Stimulated activated CD4-positive, alpha-beta T cell treated with anti-CD3 and anti-CD28 coated beads, Interleukin-2, amount 100 ng/mL, for 4 hours (primary cell): ENCODE data around the gene TNPO2.
"Not testable (repeated sequence)": the region's sequence is repeated elsewhere in the genome, so short reads cannot be mapped to it uniquely, and the experiment has no call there.

ENCODE experiments used
- DNase-seq: peaks from one replicate; pipeline ENCODE4 v3.0.0-alpha.2; 2020; ENCODE audit warnings: low read depth

TNPO2 gene

GRCh38 chr19:12705654-12706331, 17.9 kb downstream of the TNPO2 start:
- no peak for DNase-seq

GRCh38 chr19:12705169-12705568, 18.6 kb downstream of the TNPO2 start:
- DNase-seq: no peak

- no peak for DNase-seq
These were observed 20.7 kb downstream of the TNPO2 start for GRCh38 chr19:12703046-12703445.

GRCh38 chr19:12701596-12702282, 22.0 kb downstream of the TNPO2 start:
- no peak for DNase-seq

GRCh38 chr19:12698138-12698537, 25.6 kb downstream of the TNPO2 start:
- no peak for DNase-seq

GRCh38 chr19:12697425-12697824, 26.3 kb downstream of the TNPO2 start:
- DNase-seq: not testable (repeated sequence)

GRCh38 chr19:12696366-12697335, 27.1 kb downstream of the TNPO2 start, which contains the start of gene FBXW9:
Gene FBXW9 (minus strand): TSS chr19:12696631. CDS start chr19:12696581, 50 bp downstream.
- peak; percentile 94 for DNase-seq

GRCh38 chr19:12695997-12696365, 27.8 kb downstream of the TNPO2 start:
- no peak for DNase-seq

GRCh38 chr19:12695514-12695913, 28.2 kb downstream of the TNPO2 start:
- DNase-seq: no peak

- no peak for DNase-seq
These were observed 28.6 kb downstream of the TNPO2 start for GRCh38 chr19:12695096-12695495.

GRCh38 chr19:12694641-12695040, 29.1 kb downstream of the TNPO2 start:
- DNase-seq: no peak

- no peak for DNase-seq
These were observed 30.8 kb downstream of the TNPO2 start for GRCh38 chr19:12692960-12693359.

- DNase-seq: no peak
These were observed 34.0 kb downstream of the TNPO2 start for GRCh38 chr19:12689581-12690216.

- no peak for DNase-seq
These were observed 34.7 kb downstream of the TNPO2 start for GRCh38 chr19:12689012-12689411.

GRCh38 chr19:12687496-12688196, 36.1 kb downstream of the TNPO2 start, which contains the start of gene GNG14:
Gene GNG14 (plus strand): TSS chr19:12687998. CDS start chr19:12688049, 51 bp downstream.
- no peak for DNase-seq

- no peak for DNase-seq
These were observed 37.9 kb downstream of the TNPO2 start for GRCh38 chr19:12685831-12686230.

- peak; percentile 89 for DNase-seq
These were observed 42.4 kb downstream of the TNPO2 start, which contains the start of gene DHPS for GRCh38 chr19:12681074-12681987. Gene DHPS (minus strand): TSS chr19:12681880. CDS start chr19:12681766, 114 bp downstream.

- no peak for DNase-seq
These were observed 43.7 kb downstream of the TNPO2 start for GRCh38 chr19:12680034-12680433.

- not testable (repeated sequence) for DNase-seq
These were observed 45.7 kb downstream of the TNPO2 start for GRCh38 chr19:12678039-12678438.

- DNase-seq: no peak
These were observed 46.8 kb downstream of the TNPO2 start for GRCh38 chr19:12676928-12677327.
